Loucy (cell line): Measurements from ENCODE around the gene POU2F1.

Experiments
- H2AFZ ChIP-seq: fragments of 200-600 bp; sonication (generic); 2 replicates; pipeline ENCODE4 v1.6.0; 2016; ENCODE audit warnings: antibody characterized with exemption, mild to moderate bottlenecking, low read length, moderate library complexity
- H3F3A ChIP-seq: fragments of 200-600 bp; 2 replicates; pipeline ENCODE4 v1.6.0; 2016; ENCODE audit warnings: antibody characterized with exemption, low read depth, mild to moderate bottlenecking
- H3K27me3 ChIP-seq: fragments of 200-600 bp; sonication (generic); 2 replicates; pipeline ENCODE4 v1.6.1; 2014; ENCODE audit warnings: low read length, mild to moderate bottlenecking; ENCODE audit not compliant: insufficient read depth, poor library complexity, severe bottlenecking
- H3K36me3 ChIP-seq: fragments of 200-600 bp; sonication (generic); 2 replicates; pipeline ENCODE4 v1.6.1; 2016; ENCODE audit warnings: low read length; ENCODE audit not compliant: insufficient read depth
- H3K4me1 ChIP-seq: fragments of 200-600 bp; sonication (generic); 2 replicates; pipeline ENCODE4 v1.5.1; 2014; ENCODE audit warnings: low read length, mild to moderate bottlenecking; ENCODE audit not compliant: insufficient read depth, poor library complexity, severe bottlenecking
- H3K4me2 ChIP-seq: fragments of 200-600 bp; sonication (generic); 2 replicates; pipeline ENCODE4 v1.6.0; 2014; ENCODE audit warnings: antibody characterized with exemption, low read length, low read depth, mild to moderate bottlenecking; ENCODE audit not compliant: poor library complexity, severe bottlenecking
- H3K4me3 ChIP-seq: fragments of 200-600 bp; sonication (generic); 2 replicates; pipeline ENCODE4 v1.5.1; 2014; ENCODE audit warnings: low read length, mild to moderate bottlenecking, mixed read lengths; ENCODE audit not compliant: poor library complexity, severe bottlenecking
- H3K79me2 ChIP-seq: fragments of 200-600 bp; sonication (generic); 2 replicates; pipeline ENCODE4 v1.6.1; 2014; ENCODE audit warnings: low read length; ENCODE audit not compliant: insufficient read depth
- H3K9ac ChIP-seq: fragments of 200-600 bp; sonication (generic); 2 replicates; pipeline ENCODE4 v1.6.0; 2014; ENCODE audit warnings: mild to moderate bottlenecking, low read depth, low read length, moderate library complexity; ENCODE audit not compliant: poor library complexity, severe bottlenecking
- H3K9me2 ChIP-seq: fragments of 200-600 bp; sonication (generic); replicated peaks from 2 replicates; pipeline ENCODE4 v1.6.1; 2016; ENCODE audit warnings: low read depth, low read length, mixed read lengths
- H3K9me3 ChIP-seq: fragments of 200-600 bp; sonication (generic); 2 replicates; pipeline ENCODE4 v1.6.1; 2014; ENCODE audit warnings: mild to moderate bottlenecking, antibody characterized with exemption, low read length, low read depth; ENCODE audit not compliant: insufficient read depth
- H4K20me1 ChIP-seq: fragments of 200-600 bp; sonication (generic); 2 replicates; pipeline ENCODE4 v1.6.0; 2014; ENCODE audit warnings: antibody characterized with exemption, low read length, mild to moderate bottlenecking; ENCODE audit not compliant: insufficient read depth, poor library complexity, severe bottlenecking
- CTCF ChIP-seq: fragments of 200-600 bp; sonication (generic); conservative IDR thresholded peaks from 2 replicates; pipeline ENCODE4 v1.5.1; 2014; ENCODE audit warnings: mild to moderate bottlenecking, antibody characterized with exemption, low read length
- EZH2phosphoT487 ChIP-seq: fragments of 200-600 bp; IDR thresholded peaks from 2 replicates; pipeline ENCODE4 v1.6.1; 2018; ENCODE audit warnings: antibody characterized with exemption, mild to moderate bottlenecking, moderate library complexity, borderline replicate concordance

Gene POU2F1

GRCh38 chr1:167325151-167325550 lies 104.5 kb downstream of the POU2F1 start:
- H2AFZ ChIP-seq: no peak overlapping the region
- peaks cover 18% of the 10 kb centered on the region for H4K20me1 ChIP-seq
- TF ChIP-seq EZH2phosphoT487: no peak
- no peak for TF ChIP-seq CTCF
- peaks cover 30% of the 10 kb centered on the region for H3K36me3 ChIP-seq
- H3K9ac ChIP-seq: no peak overlapping the region
- H3K9me2 ChIP-seq: no peaks in the 10 kb centered on the region
- H3K4me1 ChIP-seq: peaks cover 6% of the 10 kb centered on the region
- no peaks in the 10 kb centered on the region for H3F3A ChIP-seq
- H3K27me3 ChIP-seq: no peaks in the 10 kb centered on the region
- no peak overlapping the region for H3K4me3 ChIP-seq
- peaks cover 93% of the 10 kb centered on the region for H3K79me2 ChIP-seq
- peaks cover 44% of the 10 kb centered on the region for H3K9me3 ChIP-seq
- no peak overlapping the region for H3K4me2 ChIP-seq

GRCh38 chr1:167328306-167328815 lies 107.7 kb downstream of the POU2F1 start:
- Histone ChIP-seq H3K4me1 (peaks cover 20% of the 10 kb centered on the region), H3K9ac (no peak overlapping the region), H3K4me3 (no peak overlapping the region), H3K36me3 (peaks cover 20% of the 10 kb centered on the region), H3K4me2 (no peak overlapping the region), H4K20me1 (peaks cover 35% of the 10 kb centered on the region), H2AFZ (no peak overlapping the region), H3K79me2 (peaks cover 86% of the 10 kb centered on the region), H3K27me3 (no peaks in the 10 kb centered on the region), H3K9me3 (peaks cover 12% of the 10 kb centered on the region), H3F3A (0 out of 2 replicates have a peak, but pooled peaks cover 3% of the 10 kb centered on the region), H3K9me2 (no peaks in the 10 kb centered on the region)
- TF ChIP-seq CTCF: no peak
- TF ChIP-seq EZH2phosphoT487: no peak

GRCh38 chr1:167328816-167329483 lies 108.3 kb downstream of the POU2F1 start:
- Histone ChIP-seq H3K9me2 (no peaks in the 10 kb centered on the region), H3K9ac (no peak overlapping the region), H3K27me3 (no peaks in the 10 kb centered on the region), H3K36me3 (peaks cover 19% of the 10 kb centered on the region), H2AFZ (no peak overlapping the region), H3F3A (0 out of 2 replicates have a peak, but pooled peaks cover 3% of the 10 kb centered on the region), H3K4me1 (peaks cover 20% of the 10 kb centered on the region), H3K4me2 (no peak overlapping the region), H3K4me3 (no peak overlapping the region), H4K20me1 (peaks cover 35% of the 10 kb centered on the region), H3K79me2 (peaks cover 80% of the 10 kb centered on the region), H3K9me3 (peaks cover 7% of the 10 kb centered on the region; the same call in 1 of the 2 replicates)
- TF ChIP-seq EZH2phosphoT487 (no peak), CTCF (no peak)
